AG04450 (cell line): ENCODE results near the gene EMX2. TPM values are rescaled to one million over a fixed set of nuclear protein-coding genes. Genes with fewer than 3 reads are reported as not detected.

Experiments used
- CTCF ChIA-PET: fragments of 300-600, 350-600 bp; formaldehyde crosslinking; extraction: SDS; loops from one replicate; lab custom pipeline; 2022; ENCODE audit warnings: antibody characterized with exemption, inconsistent platforms; lab: Charles Lee
- POLR2A ChIA-PET: fragments of 350-600 bp; formaldehyde crosslinking; extraction: SDS; loops from one replicate; lab custom pipeline; 2021; ENCODE audit warnings: antibody characterized with exemption, inconsistent platforms; lab: Yijun Ruan, JAX
- DNase-seq: peaks from one replicate; pipeline ENCODE4 v3.0.0-alpha.2; 2011; ENCODE audit warnings: low read depth, low spot score
- H3K27ac ChIP-seq: one replicate; pipeline ENCODE4 v1.5.1; 2012; ENCODE audit warnings: low read depth, low read length, control low read depth
- H3K27me3 ChIP-seq: one replicate; pipeline ENCODE4 v1.6.0; 2012; ENCODE audit warnings: low read length; ENCODE audit not compliant: control insufficient read depth, insufficient read depth
- H3K4me3 ChIP-seq: 2 replicates; pipeline ENCODE4 v1.5.1; 2011; ENCODE audit warnings: mild to moderate bottlenecking, low read depth, low read length, control low read depth
- H3K9me3 ChIP-seq: 2 replicates; pipeline ENCODE4 v1.5.1; 2012; ENCODE audit warnings: low read length; ENCODE audit not compliant: control insufficient read depth, insufficient read depth
- CTCF ChIP-seq: IDR thresholded peaks from 2 replicates; pipeline ENCODE4 v1.5.1; 2011; ENCODE audit warnings: low read depth, low read length, control low read depth, inconsistent platforms
- polyA plus RNA-seq: library from polyadenylated mRNA; depleted of rRNA; stranded (reverse); fragments of >200 nt; gene quantifications from 2 replicates; pipeline ENCODE4 v1.2.3, GENCODE V29; 2011

EMX2 gene
- polyA plus RNA-seq, 1 experiment = not detected

DNA sequence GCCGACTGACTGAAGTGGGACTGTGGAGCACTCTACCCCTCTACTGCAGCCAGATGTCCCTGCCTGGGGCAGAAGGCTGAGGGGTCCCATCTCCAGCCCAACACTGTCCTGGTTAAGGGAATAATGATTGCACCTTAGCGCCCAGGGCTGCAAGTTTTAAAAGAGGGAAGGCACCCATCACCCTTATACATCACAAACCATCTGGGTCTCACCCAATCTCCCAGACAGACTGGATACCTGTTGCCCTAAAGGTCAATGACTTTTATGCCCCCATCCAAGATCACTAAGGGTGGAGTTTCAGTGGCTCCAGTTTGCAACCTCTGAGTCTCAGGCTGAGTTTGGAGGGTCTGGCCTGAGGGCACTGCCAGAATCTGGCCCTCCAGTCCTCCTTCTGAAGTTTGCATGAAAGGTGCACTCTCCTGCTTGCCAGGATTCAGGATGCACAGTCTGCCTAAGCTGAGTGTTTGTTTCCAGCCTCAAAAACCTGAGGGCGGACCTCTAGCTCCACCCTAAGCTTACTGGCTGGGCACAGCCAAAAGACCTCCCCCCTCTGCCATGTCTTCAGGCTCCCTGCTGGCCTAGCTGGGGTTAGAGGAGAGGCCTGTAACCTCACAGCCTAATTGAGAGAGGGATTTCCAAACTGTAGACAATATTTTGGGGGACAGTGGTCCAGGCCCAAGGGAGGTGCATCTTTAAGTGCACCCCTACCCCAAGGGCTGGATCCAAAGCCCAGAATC, 2.5 kb upstream of the EMX2 start:
- no peak for TF ChIP-seq CTCF
- peaks cover 9% of the 10 kb centered on the region; the same call in 1 of the 2 replicates for H3K9me3 ChIP-seq
- no peak overlapping the region for H3K4me3 ChIP-seq
- ChIA-PET CTCF (no interaction called here), POLR2A (no interaction called here)
- H3K27me3 ChIP-seq = peaks cover 95% of the 10 kb centered on the region
- no peak overlapping the region for H3K27ac ChIP-seq
- no peak for DNase-seq

GRCh38 chr10:117540640-117541404, 1.7 kb upstream of the EMX2 start:
- Histone ChIP-seq H3K4me3 (no peak overlapping the region), H3K9me3 (peaks cover 9% of the 10 kb centered on the region; the same call in 1 of the 2 replicates), H3K27me3 (peaks cover 94% of the 10 kb centered on the region), H3K27ac (no peak overlapping the region)
- TF ChIP-seq CTCF = no peak
- ChIA-PET CTCF (no interaction called here), POLR2A (no interaction called here)
- no peak for DNase-seq

GRCh38 chr10:117541405-117541908, 1.1 kb upstream of the EMX2 start:
- CTCF ChIA-PET = no interaction called here
- POLR2A ChIA-PET = no interaction called here
- H3K9me3 ChIP-seq = peaks cover 9% of the 10 kb centered on the region; the same call in 1 of the 2 replicates
- DNase-seq = no peak
- no peak overlapping the region for H3K27ac ChIP-seq
- H3K4me3 ChIP-seq = no peak overlapping the region
- peaks cover 94% of the 10 kb centered on the region for H3K27me3 ChIP-seq
- no peak for TF ChIP-seq CTCF

- H3K4me3 ChIP-seq = no peak overlapping the region
- CTCF ChIA-PET = no interaction called here
- no peak for DNase-seq
- H3K9me3 ChIP-seq = peaks cover 9% of the 10 kb centered on the region; the same call in 1 of the 2 replicates
- peaks cover 94% of the 10 kb centered on the region for H3K27me3 ChIP-seq
- POLR2A ChIA-PET = no interaction called here
- TF ChIP-seq CTCF = no peak
- H3K27ac ChIP-seq = no peak overlapping the region
These were observed 439 bp upstream of the EMX2 start for GRCh38 chr10:117541909-117542705.
